K562 (cell line): ENCODE measurements around the gene ECI1. TPM values are rescaled to one million over a fixed set of nuclear protein-coding genes. Genes with fewer than 3 reads are reported as not detected.

ENCODE experiments used
- ATF1 ChIP-seq, 2 experiments: fragments of 450-650 bp in 1 of 2; IDR thresholded peaks; 2 replicates each; pipeline ENCODE4 v1.6.1; 2016; ENCODE audit warnings: missing compliant biosample characterization in 1 of 2, missing genetic modification characterization in 1 of 2
- BHLHE40 ChIP-seq: IDR thresholded peaks from 2 replicates; pipeline ENCODE4 v1.6.1; 2011; ENCODE audit warnings: low read length, improper control_type of control experiment
- GABPA ChIP-seq: fragments of 200-800 bp; sonication (Bioruptor generic); conservative IDR thresholded peaks from 2 replicates; pipeline ENCODE4 v1.6.1; 2016; ENCODE audit warnings: low read depth, missing genetic modification characterization, missing compliant biosample characterization
- KAT7 ChIP-seq: sonication (generic); formaldehyde crosslinking; IDR thresholded peaks from 2 replicates; pipeline ENCODE4 v1.8.0; 2022; ENCODE audit warnings: missing genetic modification reagents, mild to moderate bottlenecking, borderline replicate concordance
- KLF13 ChIP-seq: fragments of 450-650 bp; IDR thresholded peaks from 2 replicates; pipeline ENCODE4 v1.6.1; 2016; ENCODE audit warnings: missing genetic modification characterization, low read depth, mild to moderate bottlenecking, missing compliant biosample characterization, moderate library complexity, borderline replicate concordance
- MAZ ChIP-seq, 2 experiments: fragments of 450-650 bp in 1 of 2; sonication (generic) in 1 of 2; formaldehyde crosslinking; IDR thresholded peaks in 1 of 2; conservative IDR thresholded peaks in 1 of 2; 2 replicates each; pipeline versions ENCODE4 v1.4.0 to v1.5.0; 2020; ENCODE audit warnings: mild to moderate bottlenecking in 1 of 2, missing genetic modification reagents in 1 of 2
- MTA1 ChIP-seq: fragments of 450-650 bp; IDR thresholded peaks from 2 replicates; pipeline ENCODE4 v1.6.1; 2017; ENCODE audit warnings: borderline replicate concordance
- MYC ChIP-seq, 2 experiments: fragments of 250-450 bp in 1 of 2; sonication (Bioruptor Pico) in 1 of 2; IDR thresholded peaks; 2 replicates each; pipeline versions ENCODE4 v1.5.1 to v1.6.1; 2012 to 2021; ENCODE audit warnings: low read depth in 2 of 2, borderline replicate concordance in 1 of 2, improper control_type of control experiment in 1 of 2, low read length in 1 of 2, mild to moderate bottlenecking in 1 of 2, moderate library complexity in 1 of 2
- NBN ChIP-seq: fragments of 450-650 bp; IDR thresholded peaks from 2 replicates; pipeline ENCODE4 v1.6.1; 2016; ENCODE audit warnings: low read depth, mild to moderate bottlenecking
- POLR2A ChIP-seq: fragments of 450-650 bp; conservative IDR thresholded peaks from 2 replicates; pipeline ENCODE4 v1.6.1; 2016
- POU5F1 ChIP-seq: fragments of 150-350 bp; IDR thresholded peaks from 2 replicates; pipeline ENCODE4 v1.6.1; 2014; ENCODE audit warnings: borderline replicate concordance, low read length, low read depth, mild to moderate bottlenecking; ENCODE audit not compliant: partially characterized antibody
- SOX6 ChIP-seq: fragments of 450-650 bp; IDR thresholded peaks from 2 replicates; pipeline ENCODE4 v1.6.1; 2014; ENCODE audit warnings: mild to moderate bottlenecking
- XRCC3 ChIP-seq: fragments of 450-650 bp; IDR thresholded peaks from 2 replicates; pipeline ENCODE4 v1.6.1; 2017; ENCODE audit warnings: mild to moderate bottlenecking, moderate library complexity
- YY1 ChIP-seq, 3 experiments: IDR thresholded peaks; 2 replicates each; pipeline ENCODE4 v1.6.1; 2011; ENCODE audit warnings: low read length in 2 of 3, mild to moderate bottlenecking in 2 of 3, moderate library complexity in 2 of 3, borderline replicate concordance in 1 of 3, control low read depth in 1 of 3, low read depth in 1 of 3; ENCODE audit not compliant: insufficient read depth in 3 of 3, insufficient replicate concordance in 2 of 3, control insufficient read depth in 1 of 3, insufficient read length in 1 of 3; ENCODE audit errors: extremely low read depth in 1 of 3
- ZFX ChIP-seq: sonication (generic); formaldehyde crosslinking; IDR thresholded peaks from 2 replicates; pipeline ENCODE4 v1.8.0; 2022; ENCODE audit warnings: mild to moderate bottlenecking, missing genetic modification reagents, moderate library complexity
- ZNF23 ChIP-seq: fragments of 250-450 bp; sonication (Bioruptor Pico); IDR thresholded peaks from 2 replicates; pipeline ENCODE4 v1.4.0; 2020; ENCODE audit warnings: mild to moderate bottlenecking
- ZNF785 ChIP-seq: fragments of 250-450 bp; sonication (Bioruptor Pico); IDR thresholded peaks from 2 replicates; pipeline ENCODE4 v1.4.0; 2020; ENCODE audit warnings: mild to moderate bottlenecking
- polyA plus RNA-seq, 8 experiments: library from polyadenylated mRNA; depleted of rRNA in 4 of 8; stranded (reverse) in 5 of 8; unstranded in 3 of 8; fragments of >200 nt; fragmentation: Nextera tagmentation in 2 of 8; fragmentation: Illumina TruSeq in 1 of 8; extraction: Ambion mirVana in 2 of 8; extraction: Trizol in 1 of 8; gene quantifications; 2 replicates each; pipeline versions ENCODE4 v1.2.1 to v1.2.3, GENCODE V29; 2011 to 2014; ENCODE audit warnings: inconsistent platforms in 1 of 8, missing spikeins in 1 of 8
- total RNA-seq, 7 experiments: library from RNA; depleted of rRNA in 6 of 7; stranded (reverse); fragments of >200 nt in 6 of 7; fragmentation: Illumina TruSeq in 2 of 7; extraction: Trizol in 2 of 7; gene quantifications; 2 replicates each; pipeline versions ENCODE4 v1.2.1 to v1.2.3, GENCODE V29; 2011 to 2021; ENCODE audit warnings: low replicate concordance in 1 of 7
- TF ChIP-seq, protein P1 (sequence below): sonication (generic); formaldehyde crosslinking; IDR thresholded peaks from 2 replicates; pipeline ENCODE4 v1.8.0; 2023; ENCODE audit warnings: mild to moderate bottlenecking, missing genetic modification reagents
- TF ChIP-seq, protein P2 (sequence below): fragments of 450-650 bp; IDR thresholded peaks from 2 replicates; pipeline ENCODE4 v1.6.1; 2014; ENCODE audit warnings: low read depth, mild to moderate bottlenecking, moderate library complexity, borderline replicate concordance
- TF ChIP-seq, protein P3 (sequence below): sonication (generic); formaldehyde crosslinking; IDR thresholded peaks from 2 replicates; pipeline ENCODE4 v1.9.0; 2022; ENCODE audit warnings: mild to moderate bottlenecking, missing genetic modification reagents

Gene ECI1
- total and polyA plus RNA-seq, 9 of the 15 experiments (the other 6 are each of a cell fraction or from before 2014, with no cell fraction given), result 4.7 to 189 (median 54.0) TPM

DNA sequence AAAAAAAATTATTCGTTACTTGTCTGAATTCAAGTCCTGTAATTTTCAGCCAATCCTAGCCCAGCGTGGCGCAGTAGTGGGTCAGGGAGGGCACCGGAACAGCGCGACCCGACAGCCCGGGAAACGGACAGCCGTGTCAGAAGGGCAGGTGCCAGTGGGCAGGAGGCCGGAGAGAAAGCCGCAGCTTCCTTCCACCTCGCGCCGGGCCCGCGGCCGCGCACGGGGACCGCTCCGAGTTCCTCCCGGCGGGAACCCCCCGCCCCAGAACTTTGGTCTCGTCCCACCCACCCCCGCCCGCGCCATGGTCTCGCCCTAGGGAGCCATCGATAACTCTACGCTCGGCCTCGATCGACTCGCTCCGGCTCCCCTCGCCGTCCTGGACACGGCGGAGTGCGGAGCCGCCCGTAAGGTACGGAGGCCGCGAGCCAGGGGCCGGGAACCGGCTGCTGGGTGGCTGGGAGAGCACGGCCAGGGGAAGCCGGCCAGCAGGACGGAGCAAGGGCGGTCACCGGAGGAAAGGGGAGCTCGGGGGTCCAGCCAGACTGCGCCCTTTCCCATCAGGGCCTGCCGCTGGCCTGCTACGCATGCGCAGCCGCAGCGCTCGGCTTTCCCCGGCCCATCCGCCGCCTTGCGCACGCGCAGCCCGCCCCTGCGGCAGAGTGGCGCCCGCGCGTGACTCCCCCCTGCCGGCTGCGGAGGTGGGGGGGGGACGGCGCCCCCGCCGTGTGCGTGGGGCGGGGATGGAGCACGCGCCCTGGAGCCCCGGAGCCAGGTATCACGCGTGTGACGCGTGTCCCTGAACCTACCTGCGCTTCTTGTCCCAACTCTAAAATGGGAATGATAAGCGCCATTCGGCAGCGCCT, 46.1 kb downstream of the ECI1 start, which contains the start of gene MLST8 (continued):
- peak; percentile 48 for TF ChIP-seq POU5F1
- no peak for TF ChIP-seq ZNF785 (CRISPR knock-in tag)
- no peak for TF ChIP-seq ZNF23 (CRISPR knock-in tag)
- peak; percentile 66 for TF ChIP-seq SOX6
- TF ChIP-seq MTA1, result no peak; the same call in 1 of the 2 replicates
- TF ChIP-seq, protein P1, sequence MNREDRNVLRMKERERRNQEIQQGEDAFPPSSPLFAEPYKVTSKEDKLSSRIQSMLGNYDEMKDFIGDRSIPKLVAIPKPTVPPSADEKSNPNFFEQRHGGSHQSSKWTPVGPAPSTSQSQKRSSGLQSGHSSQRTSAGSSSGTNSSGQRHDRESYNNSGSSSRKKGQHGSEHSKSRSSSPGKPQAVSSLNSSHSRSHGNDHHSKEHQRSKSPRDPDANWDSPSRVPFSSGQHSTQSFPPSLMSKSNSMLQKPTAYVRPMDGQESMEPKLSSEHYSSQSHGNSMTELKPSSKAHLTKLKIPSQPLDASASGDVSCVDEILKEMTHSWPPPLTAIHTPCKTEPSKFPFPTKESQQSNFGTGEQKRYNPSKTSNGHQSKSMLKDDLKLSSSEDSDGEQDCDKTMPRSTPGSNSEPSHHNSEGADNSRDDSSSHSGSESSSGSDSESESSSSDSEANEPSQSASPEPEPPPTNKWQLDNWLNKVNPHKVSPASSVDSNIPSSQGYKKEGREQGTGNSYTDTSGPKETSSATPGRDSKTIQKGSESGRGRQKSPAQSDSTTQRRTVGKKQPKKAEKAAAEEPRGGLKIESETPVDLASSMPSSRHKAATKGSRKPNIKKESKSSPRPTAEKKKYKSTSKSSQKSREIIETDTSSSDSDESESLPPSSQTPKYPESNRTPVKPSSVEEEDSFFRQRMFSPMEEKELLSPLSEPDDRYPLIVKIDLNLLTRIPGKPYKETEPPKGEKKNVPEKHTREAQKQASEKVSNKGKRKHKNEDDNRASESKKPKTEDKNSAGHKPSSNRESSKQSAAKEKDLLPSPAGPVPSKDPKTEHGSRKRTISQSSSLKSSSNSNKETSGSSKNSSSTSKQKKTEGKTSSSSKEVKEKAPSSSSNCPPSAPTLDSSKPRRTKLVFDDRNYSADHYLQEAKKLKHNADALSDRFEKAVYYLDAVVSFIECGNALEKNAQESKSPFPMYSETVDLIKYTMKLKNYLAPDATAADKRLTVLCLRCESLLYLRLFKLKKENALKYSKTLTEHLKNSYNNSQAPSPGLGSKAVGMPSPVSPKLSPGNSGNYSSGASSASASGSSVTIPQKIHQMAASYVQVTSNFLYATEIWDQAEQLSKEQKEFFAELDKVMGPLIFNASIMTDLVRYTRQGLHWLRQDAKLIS, result peak; percentile 85; the same call in 1 of the 2 replicates
- peak; percentile 96 for TF ChIP-seq MYC (IDR thresholded peaks at IDR 0.05; ENCODE audit: low read depth, low read length)
- 0 out of 2 replicates have a peak, but pooled peaks have one; percentile 61 for TF ChIP-seq MYC (CRISPR knock-in tag; IDR thresholded peaks at IDR 0.05; ENCODE audit: borderline replicate concordance, low read depth)
- TF ChIP-seq BHLHE40, result peak; percentile 87
- peak; percentile 98 for TF ChIP-seq ZFX (CRISPR knock-in tag)
- TF ChIP-seq, protein P2, sequence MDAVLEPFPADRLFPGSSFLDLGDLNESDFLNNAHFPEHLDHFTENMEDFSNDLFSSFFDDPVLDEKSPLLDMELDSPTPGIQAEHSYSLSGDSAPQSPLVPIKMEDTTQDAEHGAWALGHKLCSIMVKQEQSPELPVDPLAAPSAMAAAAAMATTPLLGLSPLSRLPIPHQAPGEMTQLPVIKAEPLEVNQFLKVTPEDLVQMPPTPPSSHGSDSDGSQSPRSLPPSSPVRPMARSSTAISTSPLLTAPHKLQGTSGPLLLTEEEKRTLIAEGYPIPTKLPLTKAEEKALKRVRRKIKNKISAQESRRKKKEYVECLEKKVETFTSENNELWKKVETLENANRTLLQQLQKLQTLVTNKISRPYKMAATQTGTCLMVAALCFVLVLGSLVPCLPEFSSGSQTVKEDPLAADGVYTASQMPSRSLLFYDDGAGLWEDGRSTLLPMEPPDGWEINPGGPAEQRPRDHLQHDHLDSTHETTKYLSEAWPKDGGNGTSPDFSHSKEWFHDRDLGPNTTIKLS, result peak; percentile 84
- 0 out of 2 replicates have a peak, but pooled peaks have one; percentile 33 for TF ChIP-seq KLF13
- TF ChIP-seq POLR2A, result peak; percentile 93
- TF ChIP-seq MAZ (CRISPR knock-in tag; conservative IDR thresholded peaks at IDR 0.05 in 1 of 2, IDR thresholded peaks at IDR 0.05 in 1 of 2), result peak; percentile 85 to 99
- no peak for TF ChIP-seq XRCC3
- no peak for TF ChIP-seq ATF1 (CRISPR knock-in tag; IDR thresholded peaks at IDR 0.05)
- peak; percentile 70 for TF ChIP-seq ATF1 (tag; IDR thresholded peaks at IDR 0.05)
- TF ChIP-seq, protein P3, sequence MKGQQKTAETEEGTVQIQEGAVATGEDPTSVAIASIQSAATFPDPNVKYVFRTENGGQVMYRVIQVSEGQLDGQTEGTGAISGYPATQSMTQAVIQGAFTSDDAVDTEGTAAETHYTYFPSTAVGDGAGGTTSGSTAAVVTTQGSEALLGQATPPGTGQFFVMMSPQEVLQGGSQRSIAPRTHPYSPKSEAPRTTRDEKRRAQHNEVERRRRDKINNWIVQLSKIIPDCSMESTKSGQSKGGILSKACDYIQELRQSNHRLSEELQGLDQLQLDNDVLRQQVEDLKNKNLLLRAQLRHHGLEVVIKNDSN (CRISPR knock-in tag), result peak; percentile 48; the same call in 1 of the 2 replicates
- TF ChIP-seq NBN, result peak; percentile 70; the same call in 1 of the 2 replicates
- TF ChIP-seq GABPA (tag), result peak; percentile 63
- peak in 2 of 3 experiments; percentile 59 to 79 for TF ChIP-seq YY1 (IDR thresholded peaks at IDR 0.05; ENCODE audit: borderline replicate concordance in 1 of 3, control insufficient read depth in 1 of 3, extremely low read depth in 1 of 3, insufficient read depth in 3 of 3, insufficient read length in 1 of 3, insufficient replicate concordance in 2 of 3, low read depth in 1 of 3, low read length in 2 of 3)
- peak; percentile 68; the same call in 1 of the 2 replicates for TF ChIP-seq KAT7 (CRISPR knock-in tag)
